Epithelial cell of proximal tubule (primary cell): Measurements from ENCODE around the gene FGFBP1. TPM values are rescaled to one million over a fixed set of nuclear protein-coding genes. Genes with fewer than 3 reads are reported as not detected.

Experiments used
- DNase-seq: peaks from one replicate; pipeline ENCODE4 v3.0.0-alpha.2; 2011; ENCODE audit warnings: low read depth
- H3K4me3 ChIP-seq: 2 replicates; pipeline ENCODE4 v1.5.1; 2011; ENCODE audit warnings: low read depth, mild to moderate bottlenecking, low read length
- total RNA-seq: library from RNA; depleted of rRNA; stranded (reverse); fragments of >200 nt; gene quantifications from 2 replicates; pipeline ENCODE4 v1.2.3, GENCODE V29; 2015
- TF ChIP-seq, protein P1 (sequence below): conservative IDR thresholded peaks from 2 replicates; pipeline ENCODE4 v1.5.1; 2012; ENCODE audit warnings: low read depth, mild to moderate bottlenecking, low read length

FGFBP1 gene
- total RNA-seq, 1 donor from 2014 or later: 36.8 TPM

DNA sequence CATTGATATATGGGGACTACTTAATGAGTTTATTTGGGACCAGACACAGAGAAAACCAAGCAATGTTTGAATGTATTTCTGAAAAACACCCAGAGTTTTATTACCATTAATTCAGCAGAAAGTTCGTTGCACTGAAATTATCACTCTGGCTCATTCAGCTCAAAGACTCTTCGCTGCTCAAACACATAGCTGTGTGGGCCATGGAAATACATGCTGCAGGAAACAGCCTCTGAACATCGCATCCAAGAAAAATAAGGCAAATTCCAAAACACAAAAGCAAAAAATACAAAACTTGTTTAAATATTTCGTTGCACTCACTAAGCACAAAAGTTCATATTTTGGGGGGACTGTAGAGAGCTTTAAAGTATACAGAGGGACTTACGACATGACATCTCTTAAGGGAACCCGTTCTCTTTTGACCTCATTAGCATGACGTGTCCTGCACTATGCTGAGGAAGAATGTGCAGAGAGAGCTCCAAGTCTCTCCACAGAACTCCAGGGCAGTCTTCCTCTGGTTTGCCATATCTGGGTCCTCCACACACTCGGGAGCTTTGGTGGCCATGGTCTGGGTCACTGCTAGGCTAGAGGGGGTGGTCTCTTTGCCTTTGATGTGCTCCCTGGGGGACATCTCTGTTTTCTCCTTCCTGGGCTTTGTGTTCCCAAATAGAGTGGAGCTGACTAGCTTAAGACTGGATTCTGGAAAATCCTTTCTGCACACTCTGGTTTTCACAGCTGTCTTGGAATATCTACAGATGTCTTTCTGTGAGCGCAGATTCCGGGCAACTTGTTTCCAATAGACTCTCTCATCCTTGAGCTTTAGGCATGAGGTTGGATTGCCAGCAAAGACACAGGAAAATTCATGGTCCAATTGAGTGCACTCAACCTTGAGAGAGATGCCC lies 2.8 kb downstream of the FGFBP1 start:
- H3K4me3 ChIP-seq: no peak overlapping the region
- TF ChIP-seq, protein P1, sequence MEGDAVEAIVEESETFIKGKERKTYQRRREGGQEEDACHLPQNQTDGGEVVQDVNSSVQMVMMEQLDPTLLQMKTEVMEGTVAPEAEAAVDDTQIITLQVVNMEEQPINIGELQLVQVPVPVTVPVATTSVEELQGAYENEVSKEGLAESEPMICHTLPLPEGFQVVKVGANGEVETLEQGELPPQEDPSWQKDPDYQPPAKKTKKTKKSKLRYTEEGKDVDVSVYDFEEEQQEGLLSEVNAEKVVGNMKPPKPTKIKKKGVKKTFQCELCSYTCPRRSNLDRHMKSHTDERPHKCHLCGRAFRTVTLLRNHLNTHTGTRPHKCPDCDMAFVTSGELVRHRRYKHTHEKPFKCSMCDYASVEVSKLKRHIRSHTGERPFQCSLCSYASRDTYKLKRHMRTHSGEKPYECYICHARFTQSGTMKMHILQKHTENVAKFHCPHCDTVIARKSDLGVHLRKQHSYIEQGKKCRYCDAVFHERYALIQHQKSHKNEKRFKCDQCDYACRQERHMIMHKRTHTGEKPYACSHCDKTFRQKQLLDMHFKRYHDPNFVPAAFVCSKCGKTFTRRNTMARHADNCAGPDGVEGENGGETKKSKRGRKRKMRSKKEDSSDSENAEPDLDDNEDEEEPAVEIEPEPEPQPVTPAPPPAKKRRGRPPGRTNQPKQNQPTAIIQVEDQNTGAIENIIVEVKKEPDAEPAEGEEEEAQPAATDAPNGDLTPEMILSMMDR: no peak
- no peak for DNase-seq

DNA sequence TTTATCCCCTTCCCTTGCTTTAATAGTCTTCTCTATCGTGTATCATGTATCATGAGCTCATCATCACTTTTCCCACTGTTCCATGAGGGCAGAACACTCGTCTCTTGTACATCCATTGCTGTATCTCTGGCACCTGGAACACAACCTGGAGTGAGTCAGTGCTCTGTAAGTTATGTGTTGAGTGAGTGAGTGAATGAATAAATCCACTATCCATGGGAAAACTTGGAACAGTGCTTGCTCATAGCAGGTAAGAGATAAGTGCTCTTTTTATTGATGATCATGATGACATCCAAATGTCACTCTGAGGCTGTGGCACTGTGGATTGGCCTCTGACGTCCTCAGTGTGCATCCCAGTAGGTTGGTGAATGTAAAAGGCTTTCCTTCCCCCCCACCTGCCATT lies 4.3 kb downstream of the FGFBP1 start:
- TF ChIP-seq, protein P1: no peak
- H3K4me3 ChIP-seq: no peak overlapping the region
- DNase-seq: no peak

DNA sequence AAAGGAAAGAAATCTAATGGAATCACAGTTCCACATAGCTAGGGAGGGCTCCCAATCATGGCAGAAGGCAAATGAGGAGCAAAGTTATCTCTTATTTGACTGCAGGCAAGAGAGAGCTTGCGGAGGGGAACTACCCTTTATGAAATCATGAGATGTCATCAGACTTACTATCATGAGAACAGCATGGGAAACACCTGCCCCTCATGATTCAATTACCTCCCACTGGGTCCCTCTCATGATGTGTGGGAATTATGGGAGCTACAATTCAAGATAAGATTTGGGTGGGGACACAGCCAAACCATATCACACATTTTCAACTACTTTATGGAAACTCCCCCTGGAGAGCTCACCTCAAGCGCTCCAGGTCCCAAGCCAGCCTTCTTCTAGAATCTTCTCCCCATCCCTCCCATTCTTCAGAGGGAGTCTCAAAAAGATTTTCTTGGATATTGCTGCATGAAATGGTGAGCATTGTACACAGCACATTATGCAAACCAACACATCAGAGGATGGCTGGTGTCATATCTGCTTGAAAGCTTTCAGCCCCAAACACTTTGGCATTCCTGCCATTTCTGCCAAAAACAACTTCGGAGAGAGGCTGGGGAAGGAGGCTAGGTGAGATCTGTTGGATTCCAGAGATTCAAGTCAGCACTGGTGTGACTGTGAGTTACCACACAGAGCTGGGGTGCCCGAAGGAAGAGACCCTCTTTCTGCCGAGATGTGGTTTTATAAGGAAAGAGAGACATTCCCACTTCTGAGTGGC lies 6.9 kb downstream of the FGFBP1 start:
- TF ChIP-seq, protein P1: no peak
- no peak overlapping the region for H3K4me3 ChIP-seq
- DNase-seq: no peak

DNA sequence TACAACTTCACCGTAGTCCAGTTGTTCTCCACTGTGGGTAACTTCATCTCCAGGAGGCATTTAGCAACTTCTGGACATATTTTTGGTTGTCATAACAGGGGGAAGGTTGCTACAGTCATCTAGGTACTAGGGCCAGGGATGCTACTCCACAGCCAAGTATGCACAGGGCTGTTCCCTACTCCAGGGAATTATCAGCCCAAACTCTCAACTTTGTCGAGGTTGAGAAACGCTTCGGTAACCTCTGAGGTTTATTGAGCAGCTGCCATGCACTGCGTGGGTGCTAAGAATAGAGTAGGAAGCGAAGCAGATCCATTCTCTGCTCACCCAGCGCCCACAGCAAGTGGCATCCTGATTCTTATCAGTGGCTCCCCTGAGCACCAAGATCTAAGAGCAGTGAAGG lies 8.2 kb downstream of the FGFBP1 start:
- TF ChIP-seq, protein P1: no peak
- no peak for DNase-seq
- no peak overlapping the region for H3K4me3 ChIP-seq

DNA sequence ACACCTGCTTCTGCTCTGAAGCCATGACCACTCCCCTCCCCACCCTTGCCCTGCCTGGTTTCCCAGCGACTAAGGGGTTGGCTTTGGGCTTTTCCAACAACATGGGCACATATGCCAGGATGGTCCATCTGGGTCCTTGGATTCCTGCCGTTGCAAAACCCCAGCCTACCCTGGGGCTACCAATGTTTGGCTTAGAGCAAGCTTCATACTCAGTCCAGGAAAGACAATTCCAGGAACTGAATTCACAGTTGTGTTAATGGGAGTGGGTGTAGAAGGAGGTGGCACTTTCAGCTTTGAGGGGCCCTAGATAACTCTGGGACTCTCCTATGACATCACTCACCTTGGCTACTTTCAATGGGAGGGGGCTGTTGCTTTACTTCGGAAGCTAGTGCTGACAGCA lies 9.0 kb downstream of the FGFBP1 start:
- H3K4me3 ChIP-seq: no peak overlapping the region
- no peak for DNase-seq
- TF ChIP-seq, protein P1: no peak

DNA sequence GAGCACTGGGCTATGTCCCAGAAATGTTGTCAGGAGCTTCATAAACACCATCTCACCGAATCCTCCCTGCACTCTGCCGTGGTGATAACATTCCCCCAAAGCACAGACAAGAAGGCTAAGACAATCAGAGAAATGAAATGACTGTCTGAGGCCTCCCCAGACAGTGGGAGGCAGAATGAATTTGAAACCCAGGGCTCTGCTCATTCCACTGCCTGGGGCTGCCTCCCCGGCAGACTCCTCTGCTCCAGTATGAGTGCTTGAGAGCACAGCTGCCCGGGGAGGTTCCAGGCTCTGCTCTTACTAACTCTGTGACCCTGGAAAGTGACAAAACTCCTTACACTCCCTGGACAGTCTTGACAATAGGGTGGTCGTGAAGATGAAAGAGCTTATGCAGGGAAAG lies 9.7 kb downstream of the FGFBP1 start:
- TF ChIP-seq, protein P1: no peak
- DNase-seq: no peak
- no peak overlapping the region for H3K4me3 ChIP-seq
